Mesendoderm (in vitro differentiated cells): ENCODE results near the gene AP2A2.

ENCODE experiments used
- DNase-seq: peaks from one replicate; pipeline ENCODE4 v3.0.0; 2013
- H2AK5ac ChIP-seq: 2 replicates; pipeline ENCODE4 v1.6.1; 2013; ENCODE audit warnings: low read length, inconsistent platforms
- H2BK120ac ChIP-seq: 2 replicates; pipeline ENCODE4 v1.6.1; 2013; ENCODE audit warnings: low read depth, mild to moderate bottlenecking, low read length, moderate library complexity, mixed read lengths
- H2BK15ac ChIP-seq: replicated peaks from 2 replicates; pipeline ENCODE4 v1.6.1; 2013; ENCODE audit warnings: low read depth, mild to moderate bottlenecking, moderate library complexity
- H2BK5ac ChIP-seq: 2 replicates; pipeline ENCODE4 v1.6.1; 2013; ENCODE audit warnings: low read length, inconsistent platforms
- H3K18ac ChIP-seq: 2 replicates; pipeline ENCODE4 v1.6.1; 2013; ENCODE audit warnings: mild to moderate bottlenecking, low read length, mixed read lengths
- H3K23ac ChIP-seq: one replicate; pipeline ENCODE4 v1.6.1; 2013; ENCODE audit warnings: low read length
- H3K27ac ChIP-seq: 2 replicates; pipeline ENCODE4 v1.5.1; 2013; ENCODE audit warnings: low read depth, mild to moderate bottlenecking, inconsistent platforms, low read length, moderate library complexity
- H3K27me3 ChIP-seq: 2 replicates; pipeline ENCODE4 v1.6.1; 2013; ENCODE audit warnings: low read length, control low read depth, mild to moderate bottlenecking, inconsistent platforms; ENCODE audit not compliant: insufficient read depth, poor library complexity
- H3K36me3 ChIP-seq: 2 replicates; pipeline ENCODE4 v1.6.1; 2013; ENCODE audit warnings: low read length, inconsistent platforms; ENCODE audit not compliant: control insufficient read depth, insufficient read depth
- H3K4ac ChIP-seq: one replicate; pipeline ENCODE4 v1.6.1; 2013; ENCODE audit warnings: low read depth, mild to moderate bottlenecking, low read length, moderate library complexity
- H3K4me1 ChIP-seq: 2 replicates; pipeline ENCODE4 v1.6.1; 2013; ENCODE audit warnings: low read depth, low read length, inconsistent platforms; ENCODE audit not compliant: control insufficient read depth
- H3K4me2 ChIP-seq: 2 replicates; pipeline ENCODE4 v1.6.1; 2013; ENCODE audit warnings: low read length
- H3K4me3 ChIP-seq: 2 replicates; pipeline ENCODE4 v1.5.1; 2013; ENCODE audit warnings: mild to moderate bottlenecking, low read length
- H3K56ac ChIP-seq: one replicate; pipeline ENCODE4 v1.6.1; 2013; ENCODE audit warnings: low read length
- H3K79me1 ChIP-seq: 2 replicates; pipeline ENCODE4 v1.6.1; 2013; ENCODE audit warnings: low read length, inconsistent platforms
- H3K79me2 ChIP-seq: 2 replicates; pipeline ENCODE4 v1.6.1; 2013; ENCODE audit warnings: mild to moderate bottlenecking, low read length; ENCODE audit not compliant: control insufficient read depth, insufficient read depth
- H3K9ac ChIP-seq: 2 replicates; pipeline ENCODE4 v1.6.1; 2013; ENCODE audit warnings: low read length, inconsistent platforms
- H4K5ac ChIP-seq: one replicate; pipeline ENCODE4 v1.6.1; 2013; ENCODE audit warnings: low read length
- H4K8ac ChIP-seq: one replicate; pipeline ENCODE4 v1.6.1; 2013; ENCODE audit warnings: low read depth, mild to moderate bottlenecking, control low read depth, low read length, moderate library complexity
- WGBS: extraction: QIAGEN DNeasy Blood & Tissue Kit; methylation state at CpG from one replicate; pipeline ENCODE4 v1.1.7; 2013; ENCODE audit warnings: low lambda C conversion rate, missing lambda C conversion rate; ENCODE audit not compliant: insufficient coverage; ENCODE audit errors: extremely low coverage; 5-methylcytosine and 5-hydroxymethylcytosine counted together

AP2A2 gene

GRCh38 chr11:1047595-1048156, 122.0 kb downstream of the AP2A2 start:
- H4K5ac ChIP-seq, result no peak overlapping the region
- H2BK15ac ChIP-seq, result no peak overlapping the region
- no peak overlapping the region for H3K56ac ChIP-seq
- no peak overlapping the region for H3K27ac ChIP-seq
- H4K8ac ChIP-seq, result no peak overlapping the region
- no peak overlapping the region for H3K4me3 ChIP-seq
- no peak overlapping the region for H3K18ac ChIP-seq
- H3K23ac ChIP-seq, result no peak overlapping the region
- H3K4ac ChIP-seq, result no peak overlapping the region
- no peaks in the 10 kb centered on the region for H3K4me1 ChIP-seq
- H2BK120ac ChIP-seq, result no peak overlapping the region
- no peak overlapping the region for H2AK5ac ChIP-seq
- no peak overlapping the region for H3K4me2 ChIP-seq
- DNase-seq, result no peak
- H3K36me3 ChIP-seq, result no peaks in the 10 kb centered on the region
- no CpG with 5 or more reads among the region's 22 CpGs for WGBS
- no peaks in the 10 kb centered on the region for H3K79me1 ChIP-seq
- no peaks in the 10 kb centered on the region for H3K27me3 ChIP-seq
- no peak overlapping the region for H3K9ac ChIP-seq
- no peaks in the 10 kb centered on the region for H3K79me2 ChIP-seq
- no peak overlapping the region for H2BK5ac ChIP-seq

GRCh38 chr11:1048375-1049070, 122.9 kb downstream of the AP2A2 start:
- no CpG with 5 or more reads among the region's 25 CpGs for WGBS

DNA sequence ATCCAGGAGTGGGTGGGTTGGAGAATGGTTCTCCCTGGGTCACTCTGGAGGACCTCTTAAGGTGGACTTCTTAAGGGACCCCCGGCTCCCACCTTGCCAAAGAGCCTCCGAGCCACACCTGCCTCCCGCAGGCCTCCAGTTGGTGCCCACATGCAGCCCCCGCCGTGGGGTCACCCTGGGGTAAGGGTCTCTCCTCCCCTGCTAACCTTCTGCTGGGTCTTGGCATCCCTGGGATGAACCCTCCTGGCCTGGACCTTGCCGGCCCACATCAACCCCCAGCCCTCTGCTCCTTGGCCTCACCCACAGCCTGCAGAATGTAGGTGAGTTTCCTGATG, 123.4 kb downstream of the AP2A2 start:
- H3K36me3 ChIP-seq, result no peaks in the 10 kb centered on the region
- no peak overlapping the region for H3K27ac ChIP-seq
- H3K79me1 ChIP-seq, result no peaks in the 10 kb centered on the region
- no peak overlapping the region for H2BK5ac ChIP-seq
- no peak overlapping the region for H3K4me2 ChIP-seq
- H3K56ac ChIP-seq, result no peak overlapping the region
- no peak overlapping the region for H2BK120ac ChIP-seq
- H3K4me3 ChIP-seq, result no peak overlapping the region
- no peak overlapping the region for H4K8ac ChIP-seq
- no peak overlapping the region for H3K18ac ChIP-seq
- no peak overlapping the region for H2AK5ac ChIP-seq
- H3K23ac ChIP-seq, result no peak overlapping the region
- no peak overlapping the region for H4K5ac ChIP-seq
- H3K79me2 ChIP-seq, result no peaks in the 10 kb centered on the region
- no peaks in the 10 kb centered on the region for H3K4me1 ChIP-seq
- no peaks in the 10 kb centered on the region for H3K27me3 ChIP-seq
- no peak for DNase-seq
- WGBS, result no CpG with 5 or more reads among the region's 6 CpGs
- H3K9ac ChIP-seq, result no peak overlapping the region
- H3K4ac ChIP-seq, result no peak overlapping the region
- H2BK15ac ChIP-seq, result no peak overlapping the region

More at GRCh38 chr11:1048375-1049070, 122.9 kb downstream of the AP2A2 start:
- no peak overlapping the region for H3K18ac ChIP-seq
- H3K79me2 ChIP-seq, result no peaks in the 10 kb centered on the region
- no peak overlapping the region for H2BK15ac ChIP-seq
- H3K79me1 ChIP-seq, result no peaks in the 10 kb centered on the region
- H4K8ac ChIP-seq, result no peak overlapping the region
- no peak overlapping the region for H4K5ac ChIP-seq
- H3K4ac ChIP-seq, result no peak overlapping the region
- no peak overlapping the region for H3K23ac ChIP-seq
- H3K36me3 ChIP-seq, result no peaks in the 10 kb centered on the region
- H3K27ac ChIP-seq, result no peak overlapping the region
- no peak for DNase-seq
- H3K9ac ChIP-seq, result no peak overlapping the region
- no peak overlapping the region for H3K56ac ChIP-seq
- no peaks in the 10 kb centered on the region for H3K27me3 ChIP-seq
- no peak overlapping the region for H3K4me3 ChIP-seq
- no peaks in the 10 kb centered on the region for H3K4me1 ChIP-seq
- H3K4me2 ChIP-seq, result no peak overlapping the region
- H2AK5ac ChIP-seq, result no peak overlapping the region
- no peak overlapping the region for H2BK120ac ChIP-seq
- H2BK5ac ChIP-seq, result no peak overlapping the region

- Histone ChIP-seq H2BK15ac (no peak overlapping the region), H3K9ac (no peak overlapping the region), H3K18ac (no peak overlapping the region), H3K4ac (no peak overlapping the region), H3K79me2 (no peaks in the 10 kb centered on the region), H3K23ac (no peak overlapping the region), H4K8ac (no peak overlapping the region), H3K79me1 (no peaks in the 10 kb centered on the region), H2AK5ac (no peak overlapping the region), H3K27me3 (no peaks in the 10 kb centered on the region), H2BK120ac (no peak overlapping the region), H3K27ac (no peak overlapping the region), H4K5ac (no peak overlapping the region), H3K36me3 (no peaks in the 10 kb centered on the region), H3K56ac (no peak overlapping the region), H3K4me2 (no peak overlapping the region), H3K4me3 (no peak overlapping the region), H2BK5ac (no peak overlapping the region), H3K4me1 (no peaks in the 10 kb centered on the region)
- no CpG with 5 or more reads among the region's 13 CpGs for WGBS
- DNase-seq, result no peak
Measured at GRCh38 chr11:1049431-1049891, 123.8 kb downstream of the AP2A2 start.

GRCh38 chr11:1049911-1050580, 124.4 kb downstream of the AP2A2 start:
- H3K36me3 ChIP-seq, result no peaks in the 10 kb centered on the region
- H3K79me1 ChIP-seq, result no peaks in the 10 kb centered on the region
- H4K5ac ChIP-seq, result no peak overlapping the region
- H2BK120ac ChIP-seq, result no peak overlapping the region
- H3K27ac ChIP-seq, result no peak overlapping the region
- DNase-seq, result no peak
- no peaks in the 10 kb centered on the region for H3K79me2 ChIP-seq
- H3K18ac ChIP-seq, result no peak overlapping the region
- no peak overlapping the region for H3K56ac ChIP-seq
- H3K23ac ChIP-seq, result no peak overlapping the region
- H2AK5ac ChIP-seq, result no peak overlapping the region
- no peak overlapping the region for H3K4me3 ChIP-seq
- no peak overlapping the region for H4K8ac ChIP-seq
- no peak overlapping the region for H2BK5ac ChIP-seq
- H3K4me2 ChIP-seq, result no peak overlapping the region
- no CpG with 5 or more reads among the region's 18 CpGs for WGBS
- H2BK15ac ChIP-seq, result no peak overlapping the region
- no peaks in the 10 kb centered on the region for H3K27me3 ChIP-seq
- no peak overlapping the region for H3K9ac ChIP-seq
- H3K4ac ChIP-seq, result no peak overlapping the region
- H3K4me1 ChIP-seq, result no peaks in the 10 kb centered on the region
